Activated naive CD4-positive, alpha-beta T cell treated with anti-CD3 and anti-CD28 coated beads for 36 hours (primary cell): ENCODE data around the gene PEPD. TPM values are rescaled to one million over a fixed set of nuclear protein-coding genes. Genes with fewer than 3 reads are reported as not detected.

ENCODE experiments used
- CTCF ChIA-PET: fragments of 350-600 bp; sonication (Branson Sonifier 250); formaldehyde crosslinking; loops from one replicate; lab custom pipeline; 2021; ENCODE audit warnings: antibody characterized with exemption; lab: Charles Lee
- DNase-seq: peaks from one replicate; pipeline ENCODE4 v3.0.0-alpha.2; 2020
- H3K27ac Mint-ChIP-seq: one replicate; pipeline ENCODE4 v1.8.0; 2021; ENCODE audit warnings: mild to moderate bottlenecking, mixed read lengths
- H3K27me3 Mint-ChIP-seq: one replicate; pipeline ENCODE4 v1.8.0; 2021; ENCODE audit warnings: low read depth, mixed read lengths
- H3K36me3 Mint-ChIP-seq: one replicate; pipeline ENCODE4 v1.8.0; 2021; ENCODE audit warnings: low read depth, mixed read lengths
- H3K4me1 Mint-ChIP-seq: one replicate; pipeline ENCODE4 v1.8.0; 2021; ENCODE audit warnings: low read depth, mixed read lengths
- H3K4me3 Mint-ChIP-seq: one replicate; pipeline ENCODE4 v1.8.0; 2021; ENCODE audit warnings: mild to moderate bottlenecking, moderate library complexity, mixed read lengths
- H3K9me3 Mint-ChIP-seq: one replicate; pipeline ENCODE4 v1.8.0; 2021; ENCODE audit warnings: mixed read lengths
- intact Hi-C: fragments of 100-400 bp; cut with micrococcal nuclease; formaldehyde crosslinking; loops from one replicate; pipeline ENCODE4 v1.15.1; 2023
- total RNA-seq, 2 experiments: library from RNA; stranded (reverse); gene quantifications; one replicate each; pipeline ENCODE4 v1.2.3, GENCODE V29; 2021

PEPD gene
- total RNA-seq, 2 experiments from 2014 or later = 31.9 to 35.8 TPM

GRCh38 chr19:33404506-33405253 lies 116.9 kb downstream of the PEPD start:
- CTCF ChIA-PET = interaction anchor here (1.0 to 5.1 kb wide), 5 partner anchors 8 to 169 kb away, joined by 3 to 31 read pairs (median 18); no protein-coding TSS in a partner anchor
- no peaks in the 10 kb centered on the region for H3K36me3 Mint-ChIP-seq
- no peaks in the 10 kb centered on the region for H3K9me3 Mint-ChIP-seq
- H3K27ac Mint-ChIP-seq = no peak overlapping the region
- intact Hi-C loops = loop anchor here (5.0 kb wide), 3 partner anchors 102 to 277 kb away; partner anchors contain the start of gene CEBPA
- H3K27me3 Mint-ChIP-seq = no peaks in the 10 kb centered on the region
- no peak overlapping the region for H3K4me3 Mint-ChIP-seq
- no peaks in the 10 kb centered on the region for H3K4me1 Mint-ChIP-seq
- no peak for DNase-seq

GRCh38 chr19:33403973-33404304 lies 117.7 kb downstream of the PEPD start:
- intact Hi-C loops = no loop called here
- no peak for DNase-seq
- Mint-ChIP-seq H3K27ac (no peak overlapping the region), H3K4me1 (no peaks in the 10 kb centered on the region), H3K27me3 (no peaks in the 10 kb centered on the region), H3K36me3 (no peaks in the 10 kb centered on the region), H3K4me3 (no peak overlapping the region), H3K9me3 (no peaks in the 10 kb centered on the region)
- CTCF ChIA-PET = interaction anchor here (0.7 to 5.1 kb wide), 3 partner anchors 12 to 162 kb away, joined by 3 to 31 read pairs (median 18); no protein-coding TSS in a partner anchor

GRCh38 chr19:33403221-33403972 lies 118.2 kb downstream of the PEPD start:
- Mint-ChIP-seq H3K27me3 (no peaks in the 10 kb centered on the region), H3K4me3 (no peak overlapping the region), H3K9me3 (no peaks in the 10 kb centered on the region), H3K36me3 (no peaks in the 10 kb centered on the region), H3K4me1 (no peaks in the 10 kb centered on the region), H3K27ac (no peak overlapping the region)
- intact Hi-C loops = no loop called here
- DNase-seq = no peak
- CTCF ChIA-PET = interaction anchor here (0.7 to 5.1 kb wide), 3 partner anchors 12 to 161 kb away, joined by 3 to 31 read pairs (median 18); no protein-coding TSS in a partner anchor

- no peak overlapping the region for H3K4me3 Mint-ChIP-seq
- DNase-seq = no peak
- intact Hi-C loops = no loop called here
- H3K27me3 Mint-ChIP-seq = no peaks in the 10 kb centered on the region
- CTCF ChIA-PET = interaction anchor here (5.1 kb wide), 1 partner anchor 160 kb away, joined by 31 read pairs; no protein-coding TSS in a partner anchor
- no peaks in the 10 kb centered on the region for H3K36me3 Mint-ChIP-seq
- H3K27ac Mint-ChIP-seq = no peak overlapping the region
- H3K4me1 Mint-ChIP-seq = no peaks in the 10 kb centered on the region
- H3K9me3 Mint-ChIP-seq = no peaks in the 10 kb centered on the region
These were observed 119.0 kb downstream of the PEPD start for GRCh38 chr19:33402421-33403220.

- intact Hi-C loops = no loop called here
- CTCF ChIA-PET = no interaction called here
- DNase-seq = no peak
- Mint-ChIP-seq H3K9me3 (no peaks in the 10 kb centered on the region), H3K4me3 (no peak overlapping the region), H3K27ac (no peak overlapping the region), H3K27me3 (no peaks in the 10 kb centered on the region), H3K4me1 (no peaks in the 10 kb centered on the region), H3K36me3 (no peaks in the 10 kb centered on the region)
These were observed 119.7 kb downstream of the PEPD start for GRCh38 chr19:33401683-33402420.

GRCh38 chr19:33400856-33401682 lies 120.5 kb downstream of the PEPD start:
- no peaks in the 10 kb centered on the region for H3K4me1 Mint-ChIP-seq
- no peaks in the 10 kb centered on the region for H3K9me3 Mint-ChIP-seq
- no peak for DNase-seq
- intact Hi-C loops = no loop called here
- H3K36me3 Mint-ChIP-seq = no peaks in the 10 kb centered on the region
- H3K27me3 Mint-ChIP-seq = no peaks in the 10 kb centered on the region
- H3K27ac Mint-ChIP-seq = no peak overlapping the region
- CTCF ChIA-PET = no interaction called here
- no peak overlapping the region for H3K4me3 Mint-ChIP-seq

GRCh38 chr19:33399745-33400681 lies 121.6 kb downstream of the PEPD start:
- H3K27me3 Mint-ChIP-seq = no peaks in the 10 kb centered on the region
- no peaks in the 10 kb centered on the region for H3K4me1 Mint-ChIP-seq
- CTCF ChIA-PET = interaction anchor here (1.1 kb wide), 1 partner anchor 158 kb away, joined by 5 read pairs; no protein-coding TSS in a partner anchor
- H3K9me3 Mint-ChIP-seq = no peaks in the 10 kb centered on the region
- intact Hi-C loops = no loop called here
- no peak for DNase-seq
- no peak overlapping the region for H3K27ac Mint-ChIP-seq
- H3K4me3 Mint-ChIP-seq = no peak overlapping the region
- H3K36me3 Mint-ChIP-seq = no peaks in the 10 kb centered on the region

- no peaks in the 10 kb centered on the region for H3K36me3 Mint-ChIP-seq
- H3K27me3 Mint-ChIP-seq = no peaks in the 10 kb centered on the region
- H3K4me1 Mint-ChIP-seq = no peaks in the 10 kb centered on the region
- no peaks in the 10 kb centered on the region for H3K9me3 Mint-ChIP-seq
- intact Hi-C loops = no loop called here
- H3K4me3 Mint-ChIP-seq = no peak overlapping the region
- DNase-seq = no peak
- no peak overlapping the region for H3K27ac Mint-ChIP-seq
- CTCF ChIA-PET = interaction anchor here (1.1 kb wide), 1 partner anchor 157 kb away, joined by 5 read pairs; no protein-coding TSS in a partner anchor
These were observed 122.4 kb downstream of the PEPD start for GRCh38 chr19:33399081-33399744.

- intact Hi-C loops = no loop called here
- CTCF ChIA-PET = interaction anchor here (0.7 to 1.1 kb wide), 2 partner anchors 156 to 157 kb away, joined by 3 to 5 read pairs; no protein-coding TSS in a partner anchor
- H3K4me1 Mint-ChIP-seq = no peaks in the 10 kb centered on the region
- no peak overlapping the region for H3K27ac Mint-ChIP-seq
- H3K36me3 Mint-ChIP-seq = no peaks in the 10 kb centered on the region
- no peaks in the 10 kb centered on the region for H3K27me3 Mint-ChIP-seq
- no peak for DNase-seq
- H3K4me3 Mint-ChIP-seq = no peak overlapping the region
- H3K9me3 Mint-ChIP-seq = no peaks in the 10 kb centered on the region
These were observed 123.1 kb downstream of the PEPD start for GRCh38 chr19:33398361-33399060.
